Panc1 (cell line): ENCODE data around the gene ADGRL3. TPM values are rescaled to one million over a fixed set of nuclear protein-coding genes. Genes with fewer than 3 reads are reported as not detected.

Experiments
- ATAC-seq: fragments of 200-7000 bp; cut with Tn5 transposase; 2 replicates; pipeline ENCODE4 v1.9.1; 2020; ENCODE audit warnings: mild to moderate bottlenecking, moderate library complexity
- BruUV-seq: library from RNA; stranded (reverse); fragments of 400-500 nt; replicated peaks from 2 replicates; lab custom pipeline; 2021; lab: Mats Ljungman, UMichigan
- CTCF ChIA-PET: fragments of 300-600 bp; sonication (Branson Sonifier 250); formaldehyde crosslinking; loops from one replicate; lab custom pipeline; 2022; ENCODE audit warnings: antibody characterized with exemption; lab: Charles Lee
- POLR2A ChIA-PET: fragments of 300-600 bp; sonication (Branson Sonifier 250); formaldehyde crosslinking; loops from one replicate; lab custom pipeline; 2022; ENCODE audit warnings: antibody characterized with exemption; lab: Charles Lee
- DNase-seq: peaks from one replicate; pipeline ENCODE4 v3.0.0-alpha.2; 2010; ENCODE audit warnings: low read depth, low spot score
- H3K27ac ChIP-seq: 2 replicates; pipeline ENCODE4 v1.5.1; 2011; ENCODE audit warnings: mild to moderate bottlenecking, low read length, inconsistent platforms
- H3K27me3 ChIP-seq: fragments of 200-500 bp; sonication (Bioruptor generic); 2 replicates; pipeline ENCODE4 v1.6.0; 2014; ENCODE audit warnings: low read length, inconsistent platforms; ENCODE audit not compliant: control insufficient read depth, insufficient read depth
- H3K36me3 ChIP-seq: fragments of 200-500 bp; sonication (Bioruptor generic); 2 replicates; pipeline ENCODE4 v1.5.1; 2014; ENCODE audit warnings: inconsistent platforms, mild to moderate bottlenecking, low read length, moderate library complexity; ENCODE audit not compliant: control insufficient read depth, insufficient read depth
- H3K4me1 ChIP-seq: 2 replicates; pipeline ENCODE4 v1.5.1; 2011; ENCODE audit warnings: inconsistent platforms, mild to moderate bottlenecking, low read length, moderate library complexity; ENCODE audit not compliant: control insufficient read depth, insufficient read depth
- H3K4me3 ChIP-seq, 2 experiments: 2 replicates each; pipeline ENCODE4 v1.5.1; 2011 to 2012; ENCODE audit warnings: low read depth in 2 of 2, low read length in 2 of 2, mild to moderate bottlenecking in 2 of 2, inconsistent platforms in 1 of 2, moderate library complexity in 1 of 2
- H3K9me3 ChIP-seq: fragments of 200-500 bp; sonication (Bioruptor generic); 2 replicates; pipeline ENCODE4 v1.5.1; 2014; ENCODE audit warnings: low read depth, mild to moderate bottlenecking, inconsistent platforms, low read length, moderate library complexity; ENCODE audit not compliant: control insufficient read depth, insufficient read depth
- CTCF ChIP-seq: fragments of 450-650 bp; IDR thresholded peaks from 2 replicates; pipeline ENCODE4 v1.5.1; 2017; ENCODE audit warnings: mild to moderate bottlenecking
- POLR2AphosphoS5 ChIP-seq: IDR thresholded peaks from 2 replicates; pipeline ENCODE4 v1.6.1; 2012; ENCODE audit warnings: mild to moderate bottlenecking, low read depth, low read length, moderate library complexity
- REST ChIP-seq, 2 experiments: IDR thresholded peaks; 2 replicates each; pipeline ENCODE4 v1.6.1; 2011 to 2012; ENCODE audit warnings: low read depth in 2 of 2, control low read depth in 1 of 2, low read length in 1 of 2, mild to moderate bottlenecking in 1 of 2, moderate library complexity in 1 of 2; ENCODE audit not compliant: insufficient read depth in 1 of 2
- SIN3A ChIP-seq: IDR thresholded peaks from 2 replicates; pipeline ENCODE4 v1.6.1; 2012; ENCODE audit warnings: low read depth, mild to moderate bottlenecking, low read length, moderate library complexity, borderline replicate concordance; ENCODE audit not compliant: insufficient read depth
- TCF7L2 ChIP-seq: IDR thresholded peaks from 2 replicates; pipeline ENCODE4 v1.6.1; 2011; ENCODE audit warnings: mild to moderate bottlenecking, low read depth, low read length, inconsistent platforms
- in situ Hi-C: cut with HindIII; loops from 2 replicates; pipeline ENCODE4 v1.10.0; 2016; ENCODE audit warnings: low sequenced_read_pairs, low pct_unique_long_range_greater_than_20kb
- intact Hi-C: fragments of 100-400 bp; cut with micrococcal nuclease; formaldehyde crosslinking; loops from one replicate; pipeline ENCODE4 v1.10.0; 2022; ENCODE audit not compliant: unreplicated experiment
- total RNA-seq: library from RNA; stranded (reverse); gene quantifications from one replicate; pipeline ENCODE4 v1.2.1, GENCODE V29; 2021; ENCODE audit not compliant: unreplicated experiment

ADGRL3 gene
- total RNA-seq, 1 experiment from 2014 or later, result 0.23 TPM

GRCh38 chr4:61877266-61877665 is 677.1 kb downstream of the ADGRL3 start:
- POLR2A ChIA-PET, result no interaction called here
- ATAC-seq (no peak), DNase-seq (no peak)
- H3K27ac ChIP-seq, result no peak overlapping the region
- H3K27me3 ChIP-seq, result no peaks in the 10 kb centered on the region
- BruUV-seq, result no TSS peak
- CTCF ChIA-PET, result no interaction called here
- intact Hi-C loops, result no loop called here
- no peaks in the 10 kb centered on the region for H3K4me1 ChIP-seq
- H3K36me3 ChIP-seq, result no peaks in the 10 kb centered on the region
- H3K9me3 ChIP-seq, result no peaks in the 10 kb centered on the region
- in situ Hi-C loops, result no loop called here
- TF ChIP-seq REST (IDR thresholded peaks at IDR 0.05; ENCODE audit: insufficient read depth in 1 of 2, low read depth in 2 of 2, low read length in 1 of 2) (no peak), POLR2AphosphoS5 (no peak), CTCF (no peak), TCF7L2 (no peak), SIN3A (no peak)
- no peak overlapping the region for H3K4me3 ChIP-seq

GRCh38 chr4:61877893-61878292 is 677.8 kb downstream of the ADGRL3 start:
- no peak for DNase-seq
- no TSS peak for BruUV-seq
- H3K36me3 ChIP-seq, result no peaks in the 10 kb centered on the region
- intact Hi-C loops, result no loop called here
- H3K4me3 ChIP-seq, result no peak overlapping the region
- no peak overlapping the region for H3K27ac ChIP-seq
- no peaks in the 10 kb centered on the region for H3K4me1 ChIP-seq
- H3K27me3 ChIP-seq, result no peaks in the 10 kb centered on the region
- TF ChIP-seq POLR2AphosphoS5 (no peak), REST (IDR thresholded peaks at IDR 0.05; ENCODE audit: insufficient read depth in 1 of 2, low read depth in 2 of 2, low read length in 1 of 2) (no peak), CTCF (no peak), TCF7L2 (no peak), SIN3A (no peak)
- no peak for ATAC-seq
- no peaks in the 10 kb centered on the region for H3K9me3 ChIP-seq
- ChIA-PET POLR2A (no interaction called here), CTCF (no interaction called here)
- in situ Hi-C loops, result no loop called here
